OCI-M1 (cell line): ENCODE data around the gene PTGES2.

Experiments
- DNase-seq: peaks from one replicate; lab custom pipeline; 2025; lab: John Stamatoyannopoulos, UW

The PTGES2 gene

GRCh38 chr9:128102861-128103588 is 24.5 kb downstream of the PTGES2 start:
- DNase-seq: no peak

- no peak for DNase-seq
These were observed 25.3 kb downstream of the PTGES2 start for GRCh38 chr9:128102196-128102595.

- no peak for DNase-seq
These were observed 25.8 kb downstream of the PTGES2 start for GRCh38 chr9:128101690-128102089.

- DNase-seq: no peak
These were observed 26.3 kb downstream of the PTGES2 start for GRCh38 chr9:128101231-128101661.

GRCh38 chr9:128100581-128100980 is 26.9 kb downstream of the PTGES2 start:
- no peak for DNase-seq

- no peak for DNase-seq
These were observed 27.5 kb downstream of the PTGES2 start for GRCh38 chr9:128099932-128100491.

- DNase-seq: no peak
These were observed 28.1 kb downstream of the PTGES2 start for GRCh38 chr9:128099231-128099931.

GRCh38 chr9:128098297-128099230 is 29.0 kb downstream of the PTGES2 start:
- DNase-seq: peak; percentile 97

GRCh38 chr9:128097543-128098296 is 29.8 kb downstream of the PTGES2 start:
- no peak for DNase-seq

- peak; percentile 19 for DNase-seq
These were observed 30.7 kb downstream of the PTGES2 start for GRCh38 chr9:128096616-128097536.

- no peak for DNase-seq
These were observed 32.5 kb downstream of the PTGES2 start for GRCh38 chr9:128094950-128095544.

GRCh38 chr9:128094166-128094949 is 33.2 kb downstream of the PTGES2 start:
- DNase-seq: peak; percentile 99

- peak; percentile 40 for DNase-seq
These were observed 34.5 kb downstream of the PTGES2 start for GRCh38 chr9:128093011-128093410.

GRCh38 chr9:128092199-128092977 is 35.1 kb downstream of the PTGES2 start:
- no peak for DNase-seq

GRCh38 chr9:128091571-128091970 is 36.0 kb downstream of the PTGES2 start:
- DNase-seq: no peak

- no peak for DNase-seq
These were observed 36.4 kb downstream of the PTGES2 start for GRCh38 chr9:128091144-128091543.

GRCh38 chr9:128089299-128089698 is 38.2 kb downstream of the PTGES2 start:
- no peak for DNase-seq

GRCh38 chr9:128088253-128088945 is 39.1 kb downstream of the PTGES2 start:
- DNase-seq: no peak
